Colonic mucosa (tissue), 4 donors: Measurements from ENCODE around the gene TMEM258. TPM values are rescaled to one million over a fixed set of nuclear protein-coding genes. Genes with fewer than 3 reads are reported as not detected.
A peak's percentile ranks its signal among the peaks of the same experiment; 100 is the strongest.

Experiments
- DNase-seq: peaks from one replicate; pipeline ENCODE4 v3.0.0-alpha.2; 2020
- H3K27ac ChIP-seq: fragments of 200-600 bp; one replicate; pipeline ENCODE4 v1.8.0; 2021
- H3K27me3 ChIP-seq: fragments of 200-600 bp; one replicate; pipeline ENCODE4 v1.8.0; 2021
- H3K36me3 ChIP-seq: fragments of 200-600 bp; one replicate; pipeline ENCODE4 v1.8.0; 2021
- H3K4me1 ChIP-seq: fragments of 200-600 bp; one replicate; pipeline ENCODE4 v1.8.0; 2021; ENCODE audit warnings: mild to moderate bottlenecking
- H3K4me3 ChIP-seq: fragments of 200-600 bp; one replicate; pipeline ENCODE4 v1.8.0; 2021
- H3K9ac ChIP-seq, 2 donors: one replicate each; pipeline ENCODE4 v1.7.0; 2013; ENCODE audit warnings: control low read depth in 2 of 2, low read depth in 2 of 2, low read length in 2 of 2
- H3K9me3 ChIP-seq: fragments of 200-600 bp; one replicate; pipeline ENCODE4 v1.8.0; 2021
- CTCF ChIP-seq: fragments of 200-600 bp; IDR thresholded peaks from one replicate; pipeline ENCODE4 v1.8.0; 2022; ENCODE audit warnings: antibody characterized with exemption, mild to moderate bottlenecking
- intact Hi-C: fragments of 100-400 bp; cut with DNase I; formaldehyde crosslinking; loops from one replicate; pipeline ENCODE4 v1.14.1; 2022
- total RNA-seq, 2 donors: library from RNA; stranded (reverse); fragmentation: NEBNext Ultra II Directional in 1 of 2; extraction: Animal tissue kit (Norgen Biotek cat#: 25700) in 1 of 2; gene quantifications; one replicate each; pipeline ENCODE4 v1.2.1, GENCODE V29; 2021
- donor health status: healthy.
- donor health status: DM: no; HTN: no; CAD: no.
- donor health status: DM: no; HTN: no; CAD: no.

TMEM258 gene
- total RNA-seq, 2 donors from 2014 or later: 119 to 149 TPM

GRCh38 chr11:61814247-61814957, 22.0 kb upstream of the TMEM258 start:
- TF ChIP-seq CTCF: no peak
- intact Hi-C loops: no loop called here
- Histone ChIP-seq H3K9ac (peak overlapping the region in 1 of 2 donors; percentile 94), H3K27ac (peak overlapping the region; percentile 95), H3K4me3 (peak overlapping the region; percentile 75), H3K9me3 (no peaks in the 10 kb centered on the region), H3K4me1 (no peaks in the 10 kb centered on the region), H3K27me3 (peaks cover 7% of the 10 kb centered on the region), H3K36me3 (no peaks in the 10 kb centered on the region)
- peak; percentile 67 for DNase-seq

GRCh38 chr11:61812736-61813411, 20.5 kb upstream of the TMEM258 start:
- peaks cover 7% of the 10 kb centered on the region for H3K27me3 ChIP-seq
- no peaks in the 10 kb centered on the region for H3K9me3 ChIP-seq
- no peak overlapping the region for H3K27ac ChIP-seq
- H3K4me3 ChIP-seq: no peak overlapping the region
- TF ChIP-seq CTCF: no peak
- no peak overlapping the region for H3K9ac ChIP-seq
- H3K36me3 ChIP-seq: no peaks in the 10 kb centered on the region
- no peaks in the 10 kb centered on the region for H3K4me1 ChIP-seq
- intact Hi-C loops: no loop called here
- DNase-seq: no peak

GRCh38 chr11:61811831-61812230, 19.4 kb upstream of the TMEM258 start:
- no peak for TF ChIP-seq CTCF
- Histone ChIP-seq H3K9me3 (no peaks in the 10 kb centered on the region), H3K4me1 (no peaks in the 10 kb centered on the region), H3K36me3 (no peaks in the 10 kb centered on the region), H3K4me3 (no peak overlapping the region), H3K27ac (no peak overlapping the region), H3K27me3 (no peaks in the 10 kb centered on the region), H3K9ac (no peak overlapping the region)
- intact Hi-C loops: no loop called here
- no peak for DNase-seq

- H3K4me3 ChIP-seq: no peak overlapping the region
- DNase-seq: no peak
- no peak for TF ChIP-seq CTCF
- H3K9me3 ChIP-seq: no peaks in the 10 kb centered on the region
- no peaks in the 10 kb centered on the region for H3K27me3 ChIP-seq
- H3K36me3 ChIP-seq: no peaks in the 10 kb centered on the region
- no peak overlapping the region for H3K27ac ChIP-seq
- no peak overlapping the region for H3K9ac ChIP-seq
- intact Hi-C loops: no loop called here
- H3K4me1 ChIP-seq: no peaks in the 10 kb centered on the region
Observed at GRCh38 chr11:61810671-61811175, 18.3 kb upstream of the TMEM258 start.

GRCh38 chr11:61806785-61807184, 14.4 kb upstream of the TMEM258 start:
- no peak for TF ChIP-seq CTCF
- Histone ChIP-seq H3K27me3 (no peaks in the 10 kb centered on the region), H3K36me3 (no peaks in the 10 kb centered on the region), H3K9me3 (no peaks in the 10 kb centered on the region), H3K4me3 (no peak overlapping the region), H3K4me1 (no peaks in the 10 kb centered on the region), H3K27ac (no peak overlapping the region), H3K9ac (no peak overlapping the region)
- intact Hi-C loops: loop anchor here (10.0 kb wide), 1 partner anchor 68 kb away; no protein-coding TSS in a partner anchor
- DNase-seq: no peak
